ENCODE results near the gene RXRG. TPM values are rescaled to one million over a fixed set of nuclear protein-coding genes. Genes with fewer than 3 reads are reported as not detected.
A peak's percentile ranks its signal among the peaks of the same experiment; 100 is the strongest.

RXRG gene
- total and polyA plus RNA-seq, 8 donors = 0.32 to 10.4 (median 1.3) TPM

GRCh38 chr1:165425621-165426020 lies 19.3 kb downstream of the RXRG start:
- intact Hi-C loops (cut with DNase I) = no loop called here
- no peak for ATAC-seq
- 69 to 70% methylated on average over 2 of the region's 2 CpGs for WGBS, 2 donors
- no peak overlapping the region for H3K27ac ChIP-seq
- H3K4me3 ChIP-seq = no peak overlapping the region
- FAIRE-seq = no peak
- no peaks in the 10 kb centered on the region for H3K27me3 ChIP-seq
- H3K9me3 ChIP-seq = no peaks in the 10 kb centered on the region
- H3K4me1 ChIP-seq = no peaks in the 10 kb centered on the region
- TF ChIP-seq, protein P1, sequence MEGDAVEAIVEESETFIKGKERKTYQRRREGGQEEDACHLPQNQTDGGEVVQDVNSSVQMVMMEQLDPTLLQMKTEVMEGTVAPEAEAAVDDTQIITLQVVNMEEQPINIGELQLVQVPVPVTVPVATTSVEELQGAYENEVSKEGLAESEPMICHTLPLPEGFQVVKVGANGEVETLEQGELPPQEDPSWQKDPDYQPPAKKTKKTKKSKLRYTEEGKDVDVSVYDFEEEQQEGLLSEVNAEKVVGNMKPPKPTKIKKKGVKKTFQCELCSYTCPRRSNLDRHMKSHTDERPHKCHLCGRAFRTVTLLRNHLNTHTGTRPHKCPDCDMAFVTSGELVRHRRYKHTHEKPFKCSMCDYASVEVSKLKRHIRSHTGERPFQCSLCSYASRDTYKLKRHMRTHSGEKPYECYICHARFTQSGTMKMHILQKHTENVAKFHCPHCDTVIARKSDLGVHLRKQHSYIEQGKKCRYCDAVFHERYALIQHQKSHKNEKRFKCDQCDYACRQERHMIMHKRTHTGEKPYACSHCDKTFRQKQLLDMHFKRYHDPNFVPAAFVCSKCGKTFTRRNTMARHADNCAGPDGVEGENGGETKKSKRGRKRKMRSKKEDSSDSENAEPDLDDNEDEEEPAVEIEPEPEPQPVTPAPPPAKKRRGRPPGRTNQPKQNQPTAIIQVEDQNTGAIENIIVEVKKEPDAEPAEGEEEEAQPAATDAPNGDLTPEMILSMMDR (IDR thresholded peaks at IDR 0.05) = no peak
- DNase-seq = no peak
- no peaks in the 10 kb centered on the region for H3K36me3 ChIP-seq

DNA sequence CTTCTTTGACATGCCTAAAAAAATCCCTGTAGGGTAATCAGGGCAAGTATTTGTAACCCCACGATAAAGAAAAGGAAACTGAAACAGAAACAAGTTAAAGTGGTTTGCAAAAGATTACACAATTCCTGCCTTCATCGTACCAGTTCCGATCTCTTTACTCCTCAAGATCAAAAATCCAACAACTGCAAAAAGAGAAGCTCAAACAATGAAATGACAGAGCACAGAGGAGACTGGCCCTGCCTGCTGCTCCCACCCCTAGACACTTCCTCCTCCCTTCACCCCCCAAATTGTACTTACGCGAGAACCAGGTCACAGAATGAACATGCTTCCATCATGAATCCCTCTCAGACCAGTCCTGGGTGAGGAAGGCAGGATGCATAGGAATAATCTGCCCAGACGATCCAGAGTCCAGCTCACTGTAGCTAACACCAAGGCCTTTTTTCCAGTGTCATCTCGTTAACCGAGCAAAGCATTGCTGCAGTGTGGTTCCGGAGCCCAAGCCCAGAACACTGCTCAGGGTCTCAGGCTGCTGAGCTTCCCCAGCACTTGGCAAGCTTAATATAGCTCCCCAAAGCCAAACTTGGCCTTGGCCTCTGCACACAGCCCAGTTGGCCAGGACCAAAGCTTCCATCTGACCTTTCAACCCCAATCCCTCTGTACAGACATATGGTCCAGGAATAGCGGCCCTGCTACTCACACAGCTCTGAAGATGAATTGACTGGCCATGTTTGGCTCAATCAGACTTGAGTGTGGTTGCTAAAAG lies 20.3 kb downstream of the RXRG start:
- H3K27ac ChIP-seq = no peak overlapping the region
- DNase-seq = no peak
- FAIRE-seq = no peak
- no peaks in the 10 kb centered on the region for H3K4me1 ChIP-seq
- ATAC-seq = peak in 1 of 4 donors; percentile 43
- 72 to 75% methylated on average over 10 of the region's 10 CpGs for WGBS, 2 donors
- no peaks in the 10 kb centered on the region for H3K36me3 ChIP-seq
- no peaks in the 10 kb centered on the region for H3K27me3 ChIP-seq
- TF ChIP-seq, protein P1 (IDR thresholded peaks at IDR 0.05) = no peak
- no peaks in the 10 kb centered on the region for H3K9me3 ChIP-seq
- intact Hi-C loops (cut with DNase I) = no loop called here
- no peak overlapping the region for H3K4me3 ChIP-seq

GRCh38 chr1:165423136-165423535 lies 21.8 kb downstream of the RXRG start:
- ATAC-seq (no peak), FAIRE-seq (no peak), DNase-seq (no peak)
- intact Hi-C loops (cut with DNase I) = no loop called here
- Histone ChIP-seq H3K4me3 (no peak overlapping the region), H3K27ac (no peak overlapping the region), H3K4me1 (no peaks in the 10 kb centered on the region), H3K36me3 (no peaks in the 10 kb centered on the region), H3K27me3 (no peaks in the 10 kb centered on the region), H3K9me3 (no peaks in the 10 kb centered on the region)
- 58 to 60% methylated on average over 5 of the region's 5 CpGs for WGBS, 2 donors
- TF ChIP-seq, protein P1 (IDR thresholded peaks at IDR 0.05) = no peak

DNA sequence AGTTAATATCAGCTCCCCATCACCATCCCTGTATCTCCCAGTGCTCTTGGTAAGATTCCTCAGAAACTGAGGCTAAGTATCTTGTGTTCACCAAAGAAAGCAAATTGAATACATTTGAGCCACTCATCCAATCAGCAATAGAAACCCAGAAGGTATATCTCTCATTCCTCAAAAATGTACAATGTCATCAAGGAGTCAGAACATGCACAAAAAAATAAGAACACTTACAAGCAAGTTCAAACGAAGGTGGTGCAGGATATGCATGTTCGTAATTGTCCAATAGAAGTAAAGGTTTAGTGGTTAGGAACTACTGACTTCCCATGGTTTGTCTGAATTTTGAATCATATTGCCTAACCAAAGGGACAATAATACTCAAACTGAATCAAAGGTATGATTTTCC lies 24.3 kb downstream of the RXRG start:
- no peaks in the 10 kb centered on the region for H3K9me3 ChIP-seq
- no peaks in the 10 kb centered on the region for H3K36me3 ChIP-seq
- ATAC-seq (no peak), FAIRE-seq (no peak), DNase-seq (no peak)
- H3K4me3 ChIP-seq = no peak overlapping the region
- 59% methylated on average over 2 of the region's 2 CpGs for WGBS, 2 donors
- no peaks in the 10 kb centered on the region for H3K27me3 ChIP-seq
- no peak overlapping the region for H3K27ac ChIP-seq
- TF ChIP-seq, protein P1 (IDR thresholded peaks at IDR 0.05) = no peak
- intact Hi-C loops (cut with DNase I) = no loop called here
- no peaks in the 10 kb centered on the region for H3K4me1 ChIP-seq

DNA sequence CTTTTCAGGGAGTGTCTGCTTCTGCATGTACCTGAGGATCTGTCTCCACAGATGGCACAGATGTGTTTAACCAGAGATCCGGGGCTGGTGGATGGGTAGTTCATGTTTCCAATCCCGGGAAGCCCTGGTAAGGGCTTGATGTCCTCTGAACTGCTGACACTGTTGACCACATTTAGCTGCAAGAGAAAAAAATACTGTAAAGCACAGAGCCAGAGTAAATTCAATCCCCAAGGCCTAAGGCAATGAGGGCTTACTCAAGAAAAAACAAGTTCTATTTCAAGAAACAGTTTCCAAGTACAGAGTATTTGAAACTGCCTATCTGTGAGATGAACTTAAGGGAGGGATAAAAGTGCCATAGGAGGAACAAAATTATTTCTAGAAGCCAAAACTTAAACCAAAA lies 25.1 kb downstream of the RXRG start:
- no peaks in the 10 kb centered on the region for H3K9me3 ChIP-seq
- ATAC-seq (no peak), FAIRE-seq (no peak), DNase-seq (no peak)
- H3K36me3 ChIP-seq = no peaks in the 10 kb centered on the region
- 55 to 58% methylated on average over 2 of the region's 2 CpGs for WGBS, 2 donors
- no peaks in the 10 kb centered on the region for H3K27me3 ChIP-seq
- no peaks in the 10 kb centered on the region for H3K4me1 ChIP-seq
- no peak overlapping the region for H3K27ac ChIP-seq
- intact Hi-C loops (cut with DNase I) = no loop called here
- TF ChIP-seq, protein P1 (IDR thresholded peaks at IDR 0.05) = no peak
- H3K4me3 ChIP-seq = no peak overlapping the region

Measured in pancreas (tissue), 10 donors.